Fibroblast of the aortic adventitia (primary cell): ENCODE data around the gene MAP4K3. TPM values are rescaled to one million over a fixed set of nuclear protein-coding genes. Genes with fewer than 3 reads are reported as not detected.

Experiments
- DNase-seq: peaks from one replicate; pipeline ENCODE4 v3.0.0-alpha.2; 2010; ENCODE audit warnings: low read depth
- H3K4me3 ChIP-seq: 2 replicates; pipeline ENCODE4 v1.5.1; 2011; ENCODE audit warnings: low read depth, mild to moderate bottlenecking, control low read depth, low read length, moderate library complexity
- total RNA-seq: library from RNA; depleted of rRNA; stranded (reverse); fragments of >200 nt; gene quantifications from 2 replicates; pipeline ENCODE4 v1.2.3, GENCODE V29; 2012; ENCODE audit warnings: low replicate concordance
- TF ChIP-seq, protein P1 (sequence below): IDR thresholded peaks from 2 replicates; pipeline ENCODE4 v1.5.1; 2011; ENCODE audit warnings: mild to moderate bottlenecking, low read length, control low read depth, inconsistent platforms; ENCODE audit not compliant: insufficient read depth

The MAP4K3 gene
- total RNA-seq, 1 donor: 48.0 TPM

DNA sequence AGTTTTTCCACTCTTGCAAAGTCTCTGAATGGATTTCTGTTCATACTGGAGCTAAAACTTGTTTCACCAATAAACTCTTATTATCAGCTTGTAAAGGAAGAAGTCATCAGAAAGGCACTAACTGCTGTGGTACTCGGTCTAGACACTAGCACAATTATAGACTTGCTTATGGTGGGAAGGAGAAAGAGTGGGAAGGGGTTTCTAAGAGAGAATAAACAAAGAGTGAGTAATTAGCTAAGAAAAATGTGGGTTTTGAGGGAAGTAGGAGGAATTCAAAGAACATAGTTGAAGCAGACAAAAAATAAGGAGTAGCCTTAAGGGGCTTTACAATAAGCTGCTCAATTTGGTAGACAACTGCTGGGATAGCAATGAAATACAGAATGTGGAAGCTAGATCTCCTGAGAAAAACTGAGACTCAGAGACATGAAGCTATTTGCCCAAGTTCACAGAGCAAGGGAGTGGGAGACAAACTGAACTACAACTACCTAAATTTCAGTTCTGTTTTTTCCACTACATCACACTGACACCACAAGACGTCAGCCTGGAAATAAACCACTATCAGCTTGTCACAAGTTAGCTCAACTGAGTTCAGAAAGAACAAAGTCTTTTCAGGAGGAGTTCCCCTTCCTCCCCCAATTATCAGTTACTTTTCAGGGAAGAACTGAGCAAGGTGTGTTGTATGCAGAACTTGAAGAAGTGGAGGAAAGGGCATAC lies 59.7 kb downstream of the MAP4K3 start:
- TF ChIP-seq, protein P1, sequence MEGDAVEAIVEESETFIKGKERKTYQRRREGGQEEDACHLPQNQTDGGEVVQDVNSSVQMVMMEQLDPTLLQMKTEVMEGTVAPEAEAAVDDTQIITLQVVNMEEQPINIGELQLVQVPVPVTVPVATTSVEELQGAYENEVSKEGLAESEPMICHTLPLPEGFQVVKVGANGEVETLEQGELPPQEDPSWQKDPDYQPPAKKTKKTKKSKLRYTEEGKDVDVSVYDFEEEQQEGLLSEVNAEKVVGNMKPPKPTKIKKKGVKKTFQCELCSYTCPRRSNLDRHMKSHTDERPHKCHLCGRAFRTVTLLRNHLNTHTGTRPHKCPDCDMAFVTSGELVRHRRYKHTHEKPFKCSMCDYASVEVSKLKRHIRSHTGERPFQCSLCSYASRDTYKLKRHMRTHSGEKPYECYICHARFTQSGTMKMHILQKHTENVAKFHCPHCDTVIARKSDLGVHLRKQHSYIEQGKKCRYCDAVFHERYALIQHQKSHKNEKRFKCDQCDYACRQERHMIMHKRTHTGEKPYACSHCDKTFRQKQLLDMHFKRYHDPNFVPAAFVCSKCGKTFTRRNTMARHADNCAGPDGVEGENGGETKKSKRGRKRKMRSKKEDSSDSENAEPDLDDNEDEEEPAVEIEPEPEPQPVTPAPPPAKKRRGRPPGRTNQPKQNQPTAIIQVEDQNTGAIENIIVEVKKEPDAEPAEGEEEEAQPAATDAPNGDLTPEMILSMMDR: no peak
- no peak for DNase-seq
- no peak overlapping the region for H3K4me3 ChIP-seq

DNA sequence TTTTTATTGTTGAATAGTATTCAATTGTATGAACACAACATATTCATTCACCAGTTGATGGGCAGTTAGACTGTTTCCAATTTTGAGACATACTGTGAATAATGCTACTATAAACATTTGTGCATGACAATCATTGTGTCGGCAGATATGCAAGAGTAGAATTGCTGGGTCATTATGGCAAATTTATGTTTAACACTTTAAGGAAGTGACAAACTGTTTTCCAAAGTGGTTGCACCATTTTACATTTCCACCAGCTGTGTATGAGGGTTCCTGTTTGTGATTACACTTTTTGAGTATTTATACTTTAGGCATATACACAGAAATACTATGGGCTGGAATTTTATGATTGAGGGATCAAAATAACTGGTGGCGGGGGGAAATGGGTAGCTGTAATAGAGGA lies 61.2 kb downstream of the MAP4K3 start:
- TF ChIP-seq, protein P1: no peak
- H3K4me3 ChIP-seq: no peak overlapping the region
- no peak for DNase-seq

DNA sequence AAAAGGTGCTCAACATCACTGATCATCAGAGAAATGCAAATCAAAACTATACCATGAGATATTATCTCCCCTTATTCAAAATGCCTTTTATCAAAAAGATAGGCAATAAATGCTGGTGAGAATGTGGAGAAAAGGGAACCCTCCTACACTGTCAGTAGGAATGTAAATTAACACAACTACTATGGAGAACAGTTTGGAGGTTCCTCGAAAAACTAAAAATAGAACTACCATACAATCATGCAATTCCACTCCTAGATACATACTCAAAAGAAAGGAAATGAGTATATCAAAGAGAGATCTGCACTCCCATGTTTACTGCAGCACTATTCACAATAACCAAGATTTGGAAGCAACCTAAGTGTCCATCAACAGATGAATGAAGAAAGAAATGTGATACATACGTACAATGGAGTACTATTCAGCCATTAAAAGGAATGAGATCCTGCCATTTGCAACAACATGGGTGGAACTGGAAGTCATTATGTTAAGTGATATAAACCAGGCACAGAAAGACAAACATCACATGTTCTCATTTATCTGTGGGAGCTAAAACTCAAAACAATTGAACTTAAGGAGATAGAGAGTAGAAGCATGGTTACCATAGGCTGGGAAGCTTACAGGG lies 63.8 kb downstream of the MAP4K3 start:
- no peak for DNase-seq
- TF ChIP-seq, protein P1: no peak
- no peak overlapping the region for H3K4me3 ChIP-seq

DNA sequence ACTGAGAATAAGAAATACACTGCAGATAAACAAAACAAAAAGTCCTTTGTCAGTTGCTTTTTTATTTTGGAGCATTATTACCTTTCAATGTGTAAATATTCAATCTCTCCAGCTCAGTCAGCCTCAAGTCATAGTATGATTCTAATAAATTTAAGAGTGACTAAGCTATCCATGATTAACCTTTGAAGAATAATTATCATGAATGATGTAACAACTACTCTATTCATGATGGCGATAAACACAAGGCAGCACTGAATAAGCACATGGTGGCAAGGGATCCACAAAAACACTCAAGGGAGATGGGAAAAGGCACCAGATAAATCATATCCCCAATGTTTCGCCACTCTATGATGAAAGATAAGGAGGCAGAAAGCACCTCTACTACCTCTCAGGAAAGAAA lies 67.0 kb downstream of the MAP4K3 start:
- DNase-seq: no peak
- TF ChIP-seq, protein P1: no peak
- H3K4me3 ChIP-seq: no peak overlapping the region

DNA sequence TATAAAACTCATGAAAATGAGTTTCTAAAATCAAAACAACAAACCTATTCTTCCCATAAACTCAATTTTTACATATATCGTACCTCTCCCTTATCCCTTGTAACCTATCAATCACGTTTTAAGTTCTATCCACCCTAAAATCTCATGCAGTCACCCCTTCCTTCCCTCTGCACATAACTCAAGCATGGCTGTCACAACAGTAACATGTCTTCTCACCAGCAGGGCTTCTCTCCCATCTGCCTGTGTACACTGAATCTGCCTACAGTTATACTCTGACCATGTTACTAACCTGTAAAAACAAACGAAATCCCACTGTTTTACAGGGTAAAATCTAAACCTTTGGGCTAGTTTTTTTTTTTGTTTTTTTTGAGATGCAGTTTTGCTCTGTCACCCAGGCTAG lies 68.2 kb downstream of the MAP4K3 start:
- TF ChIP-seq, protein P1: no peak
- no peak overlapping the region for H3K4me3 ChIP-seq

DNA sequence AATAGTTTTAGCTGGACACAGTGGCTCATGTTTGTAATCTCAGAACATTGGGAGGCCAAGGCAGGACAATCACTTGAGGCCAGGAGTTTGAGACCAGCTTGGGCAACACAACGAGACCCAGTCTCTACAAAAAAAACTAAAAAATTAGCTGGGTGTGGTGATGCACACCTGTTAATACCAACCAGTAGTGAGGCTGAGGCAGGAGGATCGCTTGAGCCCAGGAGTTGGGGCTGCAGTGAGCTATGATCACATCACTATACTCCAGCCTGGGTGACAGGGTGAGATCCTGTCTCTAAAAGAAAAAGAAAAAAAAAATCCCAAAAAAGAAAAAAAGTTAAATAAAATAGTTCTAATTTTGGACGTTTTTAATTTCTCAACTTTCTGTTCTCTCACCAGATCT lies 68.7 kb downstream of the MAP4K3 start:
- TF ChIP-seq, protein P1: no peak
- H3K4me3 ChIP-seq: no peak overlapping the region
- no peak for DNase-seq

More for the DNA sequence above, 68.2 kb downstream of the MAP4K3 start:
- DNase-seq: no peak
